ENCODE results near the gene POFUT2.

DNA sequence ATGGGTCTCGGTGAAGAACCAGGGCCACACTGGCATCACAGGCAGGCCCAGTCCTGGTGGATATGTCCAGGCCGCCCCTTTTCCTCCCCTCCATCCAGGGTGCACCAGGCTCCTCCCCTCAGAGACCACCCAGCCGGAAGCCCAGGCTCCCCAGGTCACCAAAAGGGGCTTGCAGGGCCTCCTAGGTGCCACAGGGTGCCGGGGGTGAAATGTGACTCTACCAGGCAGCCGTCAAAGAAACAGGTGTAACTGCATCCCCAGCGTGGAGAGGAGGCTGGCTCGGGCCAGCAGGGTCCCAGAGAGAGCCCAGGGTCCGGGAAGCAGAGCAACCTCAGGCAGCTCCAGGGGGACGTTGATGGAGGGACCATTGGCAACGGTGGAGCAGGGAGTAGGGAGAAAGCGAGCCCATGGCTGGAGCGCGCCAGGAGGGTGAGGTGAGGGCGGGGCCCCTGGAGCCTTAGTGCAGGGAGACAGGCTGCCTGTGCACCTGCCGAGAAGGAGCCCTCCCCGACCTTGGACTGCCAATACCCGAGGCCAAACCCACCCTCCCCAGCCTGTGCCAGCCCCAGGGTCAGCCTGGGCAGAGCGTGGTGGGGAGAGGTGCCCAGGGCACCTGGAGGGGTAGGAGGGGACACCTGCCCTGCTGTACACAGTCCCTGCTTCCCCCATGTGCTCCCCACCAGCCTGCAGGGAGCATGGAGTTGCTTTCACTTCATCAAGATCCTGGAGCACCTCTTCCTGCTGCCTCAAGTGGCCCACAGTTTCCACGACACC is 48.3 kb upstream of the POFUT2 start:
- TF ChIP-seq CTCF (IDR thresholded peaks at IDR 0.05) (no peak), POLR2AphosphoS5 (IDR thresholded peaks at IDR 0.05; ENCODE audit: insufficient read depth in 1 of 2, low read depth in 1 of 2) (no peak), POLR2A (IDR thresholded peaks at IDR 0.05) (no peak)
